PC-3 (cell line): ENCODE results near the gene SEPTIN11.

Experiments
- CTCF ChIP-seq: fragments of 300-600 bp; sonication (generic); conservative IDR thresholded peaks from 2 replicates; pipeline ENCODE4 v1.5.1; 2017; ENCODE audit warnings: antibody characterized with exemption, low read depth, mild to moderate bottlenecking, low read length
- EZH2 ChIP-seq: fragments of 300-600 bp; sonication (generic); IDR thresholded peaks from one replicate; pipeline ENCODE4 v1.6.1; 2017; ENCODE audit warnings: antibody characterized with exemption, mild to moderate bottlenecking, low read length; ENCODE audit not compliant: unreplicated experiment

- no peak for TF ChIP-seq CTCF
- no peak for TF ChIP-seq EZH2
Measured at GRCh38 chr4:76979236-76979635, 29.7 kb downstream of the SEPTIN11 start.
